VCaP (cell line): ENCODE measurements around the gene LRRC74B.
"Not testable (repeated sequence)": the region's sequence is repeated elsewhere in the genome, so short reads cannot be mapped to it uniquely, and the experiment has no call there.

ENCODE experiments used
- H3K27ac ChIP-seq: fragments of 450-650 bp; 2 replicates; pipeline ENCODE4 v1.5.1; 2017
- CTCF ChIP-seq: fragments of 450-650 bp; conservative IDR thresholded peaks from 2 replicates; pipeline ENCODE4 v1.5.1; 2017; ENCODE audit warnings: mild to moderate bottlenecking, moderate library complexity

The LRRC74B gene

DNA sequence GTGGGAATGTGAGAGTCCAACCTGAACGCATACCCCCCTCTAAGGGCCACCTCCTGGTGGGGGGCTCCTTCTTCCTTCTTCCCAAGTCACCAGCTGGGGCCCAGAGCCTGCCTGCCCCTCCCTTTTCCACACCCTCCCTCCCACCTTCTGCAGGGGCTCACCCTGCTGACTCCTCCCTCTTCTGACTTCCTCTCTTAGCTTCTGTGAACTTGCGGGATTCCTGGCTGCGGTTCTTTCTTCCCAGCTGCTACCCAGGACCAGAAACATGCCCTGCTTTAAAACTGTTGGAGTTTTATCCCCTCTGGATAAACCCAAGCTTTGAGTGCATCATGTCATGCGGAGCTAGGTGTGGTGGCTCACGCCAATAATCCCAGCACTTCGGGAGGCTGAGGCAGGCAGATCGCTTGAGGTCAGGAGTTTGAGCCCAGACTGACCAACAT is 10.2 kb downstream of the LRRC74B start:
- no peak for TF ChIP-seq CTCF
- H3K27ac ChIP-seq, result no peak overlapping the region

DNA sequence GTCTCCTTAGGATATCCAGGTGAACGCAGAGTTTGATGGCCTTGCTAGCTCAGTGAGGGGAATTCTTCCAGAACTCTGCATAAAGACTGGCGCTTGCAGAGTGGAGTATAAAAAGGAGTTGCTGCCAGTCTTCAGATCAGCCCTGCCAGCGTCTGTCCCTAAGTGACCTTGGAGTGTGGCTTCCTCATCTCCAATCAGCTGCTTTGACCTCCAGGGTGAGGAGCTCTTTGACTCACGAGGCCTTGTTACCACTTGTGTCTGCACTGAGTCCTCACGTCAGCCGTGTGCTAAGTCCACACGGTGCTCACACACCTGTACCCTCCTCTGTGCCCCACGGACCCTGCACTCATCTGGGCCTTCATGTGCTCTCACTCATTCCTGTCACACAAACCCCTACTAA is 14.6 kb downstream of the LRRC74B start:
- not testable (repeated sequence) for H3K27ac ChIP-seq

- H3K27ac ChIP-seq, result not testable (repeated sequence)
Measured at GRCh38 chr22:21061660-21062321, 16.0 kb downstream of the LRRC74B start.

GRCh38 chr22:21064425-21064824 is 18.7 kb downstream of the LRRC74B start:
- not testable (repeated sequence) for H3K27ac ChIP-seq

DNA sequence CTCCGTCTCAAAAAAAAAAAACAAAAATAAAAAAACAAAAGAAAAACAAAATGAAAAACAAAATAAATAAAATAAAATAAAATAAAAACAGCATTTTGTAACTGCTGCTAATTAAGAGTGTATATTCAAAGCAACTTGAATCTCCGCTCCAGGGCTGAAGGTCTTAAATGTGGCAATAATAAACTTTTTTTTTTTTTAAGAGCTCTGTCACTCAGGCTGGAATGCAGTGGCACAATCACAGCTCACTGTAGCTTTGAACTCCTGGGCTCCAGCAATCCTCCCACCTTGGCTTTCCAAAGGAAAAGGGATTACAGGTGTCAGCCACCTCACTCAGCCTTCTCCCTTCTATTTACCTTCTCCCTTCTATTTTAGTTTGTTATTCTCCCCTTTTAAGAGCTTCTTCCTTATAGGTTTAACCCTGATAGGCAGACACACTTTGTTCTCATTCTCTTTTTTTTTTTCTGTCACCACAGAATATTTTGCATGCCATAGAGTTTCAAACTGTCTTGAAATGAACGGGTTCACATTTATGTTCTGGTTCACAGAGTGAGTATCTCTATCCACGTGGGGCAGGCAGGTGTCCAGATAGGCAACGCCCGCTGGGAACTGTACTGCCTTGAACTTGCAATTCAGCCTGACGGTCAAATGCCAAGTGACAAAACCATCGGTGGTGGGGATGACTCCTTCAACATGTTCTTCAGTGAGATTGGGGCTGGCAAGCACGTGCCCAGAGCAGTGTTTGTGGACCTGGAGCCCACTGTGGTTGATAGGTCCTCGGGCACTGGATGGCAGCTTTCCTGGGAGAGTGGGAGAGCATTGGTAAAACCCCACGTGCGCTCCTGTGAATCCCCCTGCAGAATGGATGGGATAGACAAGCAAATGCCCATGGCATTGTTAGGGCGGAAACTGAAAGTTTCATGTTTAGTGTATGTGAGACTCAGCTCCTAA is 19.4 kb downstream of the LRRC74B start:
- H3K27ac ChIP-seq, result no peak overlapping the region
- no peak for TF ChIP-seq CTCF

- TF ChIP-seq CTCF, result no peak
- no peak overlapping the region for H3K27ac ChIP-seq
Measured at GRCh38 chr22:21067075-21067900, 21.5 kb downstream of the LRRC74B start.

DNA sequence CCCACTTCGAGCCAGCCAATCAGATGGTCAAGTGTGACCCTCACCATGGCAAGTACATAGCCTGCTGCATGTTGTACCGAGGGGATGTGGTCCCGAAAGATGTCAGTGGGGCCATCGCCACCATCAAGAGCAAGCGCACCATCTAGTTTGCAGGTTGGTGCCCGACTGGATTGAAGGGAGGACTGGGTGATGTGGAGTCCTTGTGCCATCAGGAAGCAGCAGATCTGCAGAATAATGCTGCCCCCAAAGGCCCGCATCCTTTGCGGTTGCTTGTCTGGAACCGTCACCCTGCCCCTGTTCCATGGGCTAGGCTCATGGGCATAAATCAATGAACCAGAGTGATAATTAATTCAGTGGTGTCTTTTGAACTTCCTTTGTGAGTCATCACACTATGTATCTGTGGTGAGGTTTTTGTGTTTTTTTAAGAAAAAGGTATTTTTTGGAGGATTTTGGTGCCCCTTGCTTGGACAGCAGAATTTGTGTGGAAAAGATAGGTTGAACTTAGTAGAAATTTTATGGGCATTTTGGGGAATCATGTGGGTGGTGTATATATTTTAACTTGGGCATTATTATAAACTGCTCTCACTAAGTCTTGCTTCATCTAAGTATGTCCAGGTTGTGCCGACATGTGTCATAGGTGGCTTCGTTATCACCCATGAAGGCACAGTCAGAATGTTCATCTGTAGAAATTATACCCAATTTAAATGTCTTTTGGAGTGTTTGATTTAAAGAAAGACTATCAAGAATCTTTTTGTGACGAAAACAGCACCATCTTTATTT is 22.3 kb downstream of the LRRC74B start:
- TF ChIP-seq CTCF, result no peak
- peak overlapping the region; percentile 67; the same call in 1 of the 2 replicates for H3K27ac ChIP-seq

GRCh38 chr22:21068681-21069276 is 23.0 kb downstream of the LRRC74B start:
- peak overlapping the region; percentile 67 for H3K27ac ChIP-seq
- no peak for TF ChIP-seq CTCF
